Measurements from ENCODE around the gene FNTB.

Gene FNTB

DNA sequence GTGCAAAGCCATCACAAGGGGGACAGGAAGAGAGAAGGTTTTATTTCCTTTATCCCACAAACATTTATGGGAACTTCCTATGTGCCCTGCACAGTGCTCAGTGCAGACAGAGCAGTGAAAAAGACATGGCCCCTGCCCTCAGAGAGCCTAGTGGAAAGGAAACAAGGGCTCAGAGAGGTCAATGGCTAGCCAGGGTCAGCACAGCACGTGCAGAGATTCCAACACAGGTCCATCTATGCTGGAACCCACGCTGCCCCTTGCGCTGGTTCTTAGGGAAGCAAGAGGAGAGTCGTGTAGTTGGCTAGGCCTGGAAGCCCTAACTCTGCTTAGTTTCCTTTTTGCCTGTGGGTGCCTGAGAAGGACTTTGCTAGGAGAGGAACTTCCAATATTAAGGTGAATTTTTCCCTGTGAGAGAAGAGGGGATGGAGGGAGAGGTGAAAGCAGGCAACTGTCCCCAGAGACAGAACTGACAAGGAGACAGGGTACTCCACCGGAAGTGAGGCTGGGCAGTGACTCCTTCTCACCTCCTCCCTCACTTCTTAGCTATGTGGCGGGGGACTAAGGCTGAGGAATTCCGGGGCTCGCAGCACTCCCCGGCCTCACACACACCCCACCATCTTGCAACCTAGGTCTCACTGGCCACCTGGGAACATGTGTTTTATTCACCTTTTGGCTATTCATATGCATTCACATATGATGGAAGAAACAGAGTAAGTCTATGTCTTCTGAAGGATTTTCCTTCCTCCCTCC, 32.0 kb upstream of the FNTB start:
- no peaks in the 10 kb centered on the region for H3K36me3 ChIP-seq
- H3K9me3 ChIP-seq (ENCODE audit: severe bottlenecking), result no peaks in the 10 kb centered on the region
- TF ChIP-seq, protein P1, sequence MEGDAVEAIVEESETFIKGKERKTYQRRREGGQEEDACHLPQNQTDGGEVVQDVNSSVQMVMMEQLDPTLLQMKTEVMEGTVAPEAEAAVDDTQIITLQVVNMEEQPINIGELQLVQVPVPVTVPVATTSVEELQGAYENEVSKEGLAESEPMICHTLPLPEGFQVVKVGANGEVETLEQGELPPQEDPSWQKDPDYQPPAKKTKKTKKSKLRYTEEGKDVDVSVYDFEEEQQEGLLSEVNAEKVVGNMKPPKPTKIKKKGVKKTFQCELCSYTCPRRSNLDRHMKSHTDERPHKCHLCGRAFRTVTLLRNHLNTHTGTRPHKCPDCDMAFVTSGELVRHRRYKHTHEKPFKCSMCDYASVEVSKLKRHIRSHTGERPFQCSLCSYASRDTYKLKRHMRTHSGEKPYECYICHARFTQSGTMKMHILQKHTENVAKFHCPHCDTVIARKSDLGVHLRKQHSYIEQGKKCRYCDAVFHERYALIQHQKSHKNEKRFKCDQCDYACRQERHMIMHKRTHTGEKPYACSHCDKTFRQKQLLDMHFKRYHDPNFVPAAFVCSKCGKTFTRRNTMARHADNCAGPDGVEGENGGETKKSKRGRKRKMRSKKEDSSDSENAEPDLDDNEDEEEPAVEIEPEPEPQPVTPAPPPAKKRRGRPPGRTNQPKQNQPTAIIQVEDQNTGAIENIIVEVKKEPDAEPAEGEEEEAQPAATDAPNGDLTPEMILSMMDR (IDR thresholded peaks at IDR 0.05; ENCODE audit: low read depth, low read length), result no peak

GRCh38 chr14:64955297-64955696, 31.4 kb upstream of the FNTB start:
- Histone ChIP-seq H3K36me3 (no peaks in the 10 kb centered on the region), H3K9me3 (ENCODE audit: severe bottlenecking) (no peaks in the 10 kb centered on the region), H3K27me3 (ENCODE audit: insufficient read depth, low read depth, severe bottlenecking) (no peaks in the 10 kb centered on the region), H3K27ac (no peak overlapping the region), H3K4me3 (ENCODE audit: low read depth, low read length) (no peak overlapping the region)
- no peak for DNase-seq
- TF ChIP-seq, protein P1 (IDR thresholded peaks at IDR 0.05; ENCODE audit: low read depth, low read length), result no peak

More for the DNA sequence above, 32.0 kb upstream of the FNTB start:
- no peak overlapping the region for H3K27ac ChIP-seq
- DNase-seq, result no peak
- H3K27me3 ChIP-seq (ENCODE audit: insufficient read depth, low read depth, severe bottlenecking), result no peaks in the 10 kb centered on the region
- no peak overlapping the region for H3K4me3 ChIP-seq (ENCODE audit: low read depth, low read length)

GRCh38 chr14:64956697-64957406, 29.8 kb upstream of the FNTB start:
- TF ChIP-seq, protein P1 (IDR thresholded peaks at IDR 0.05; ENCODE audit: low read depth, low read length), result no peak
- Histone ChIP-seq H3K36me3 (no peaks in the 10 kb centered on the region), H3K9me3 (ENCODE audit: severe bottlenecking) (no peaks in the 10 kb centered on the region), H3K27ac (no peak overlapping the region), H3K27me3 (ENCODE audit: insufficient read depth, low read depth, severe bottlenecking) (no peaks in the 10 kb centered on the region), H3K4me3 (ENCODE audit: low read depth, low read length) (no peak overlapping the region)
- DNase-seq, result no peak

DNA sequence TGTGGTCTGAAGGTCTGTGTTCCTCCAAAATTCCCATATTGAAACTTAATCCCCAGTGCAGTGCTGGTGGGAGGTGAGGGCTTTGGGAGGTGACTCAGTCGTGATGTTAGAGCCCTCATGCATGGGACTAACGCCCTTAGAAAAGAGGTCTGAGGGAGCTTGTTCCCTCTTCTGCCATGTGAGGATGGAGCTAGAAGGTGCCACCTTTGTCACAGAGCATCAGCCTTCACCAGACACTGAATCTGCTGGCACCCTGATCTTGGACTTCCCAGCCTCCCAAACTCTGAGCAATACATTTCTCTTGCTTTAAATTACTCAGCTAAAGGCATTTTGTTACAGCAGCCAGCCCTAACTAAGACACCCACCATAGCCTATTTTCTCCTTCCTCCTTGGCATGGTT, 28.5 kb upstream of the FNTB start:
- Histone ChIP-seq H3K27ac (no peak overlapping the region), H3K36me3 (no peaks in the 10 kb centered on the region), H3K9me3 (ENCODE audit: severe bottlenecking) (no peaks in the 10 kb centered on the region), H3K4me3 (ENCODE audit: low read depth, low read length) (no peak overlapping the region), H3K27me3 (ENCODE audit: insufficient read depth, low read depth, severe bottlenecking) (no peaks in the 10 kb centered on the region)
- no peak for DNase-seq
- TF ChIP-seq, protein P1 (IDR thresholded peaks at IDR 0.05; ENCODE audit: low read depth, low read length), result no peak

DNA sequence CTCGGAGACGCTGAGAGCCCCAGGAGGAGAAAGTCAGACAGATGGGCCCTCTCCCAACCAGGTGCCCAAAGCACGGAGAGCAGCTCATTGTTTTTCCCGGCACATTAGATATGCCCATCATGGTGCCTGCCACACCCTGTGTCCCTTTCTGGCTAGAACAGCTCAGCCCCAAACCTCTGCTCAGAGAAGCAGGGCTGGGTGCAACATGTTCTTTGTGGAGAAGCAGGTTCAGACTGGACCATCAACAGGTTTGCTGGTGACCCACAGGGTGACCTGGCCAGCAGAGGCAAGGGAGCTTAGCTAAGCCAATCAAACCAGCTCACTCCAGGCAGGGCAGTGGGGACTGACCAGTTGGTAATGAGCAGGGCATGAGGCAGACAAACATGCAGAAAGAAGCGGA, 28.0 kb upstream of the FNTB start:
- TF ChIP-seq, protein P1 (IDR thresholded peaks at IDR 0.05; ENCODE audit: low read depth, low read length), result no peak
- Histone ChIP-seq H3K4me3 (ENCODE audit: low read depth, low read length) (no peak overlapping the region), H3K27me3 (ENCODE audit: insufficient read depth, low read depth, severe bottlenecking) (no peaks in the 10 kb centered on the region), H3K27ac (no peak overlapping the region), H3K36me3 (no peaks in the 10 kb centered on the region), H3K9me3 (ENCODE audit: severe bottlenecking) (no peaks in the 10 kb centered on the region)
- DNase-seq, result no peak

All from WERI-Rb-1 (cell line).